Activated effector memory CD4-positive, alpha-beta T cell treated with Interleukin-2 at 50 U/mL for 16 hours (primary cell): ENCODE results near the gene EIF6.
A peak's percentile ranks its signal among the peaks of the same experiment; 100 is the strongest.
"Not testable (repeated sequence)": the region's sequence is repeated elsewhere in the genome, so short reads cannot be mapped to it uniquely, and the experiment has no call there.

Experiments used
- DNase-seq: peaks from one replicate; pipeline ENCODE4 v3.0.0-alpha.2; 2020

EIF6 gene

GRCh38 chr20:35254448-35254999 lies 30.0 kb downstream of the EIF6 start:
- DNase-seq, result no peak

GRCh38 chr20:35253010-35253409 lies 31.6 kb downstream of the EIF6 start:
- DNase-seq, result no peak

- DNase-seq, result not testable (repeated sequence)
Measured at GRCh38 chr20:35252598-35252997, 32.0 kb downstream of the EIF6 start.

GRCh38 chr20:35252037-35252461 lies 32.5 kb downstream of the EIF6 start:
- peak; percentile 36 for DNase-seq

GRCh38 chr20:35251613-35251940 lies 33.0 kb downstream of the EIF6 start:
- DNase-seq, result no peak

- DNase-seq, result no peak
Measured at GRCh38 chr20:35248641-35249475, 35.7 kb downstream of the EIF6 start.

GRCh38 chr20:35246723-35247122 lies 37.8 kb downstream of the EIF6 start:
- no peak for DNase-seq

- DNase-seq, result no peak
Measured at GRCh38 chr20:35243986-35244385, 40.6 kb downstream of the EIF6 start.

GRCh38 chr20:35243317-35243716 lies 41.3 kb downstream of the EIF6 start:
- DNase-seq, result no peak

- no peak for DNase-seq
Measured at GRCh38 chr20:35240811-35241293, 43.7 kb downstream of the EIF6 start.

- no peak for DNase-seq
Measured at GRCh38 chr20:35240083-35240810, 44.3 kb downstream of the EIF6 start.

GRCh38 chr20:35238735-35239134 lies 45.8 kb downstream of the EIF6 start:
- no peak for DNase-seq

- no peak for DNase-seq
Measured at GRCh38 chr20:35238170-35238569, 46.4 kb downstream of the EIF6 start.

- no peak for DNase-seq
Measured at GRCh38 chr20:35237486-35237885, 47.1 kb downstream of the EIF6 start.

GRCh38 chr20:35235881-35236280 lies 48.7 kb downstream of the EIF6 start:
- no peak for DNase-seq

- DNase-seq, result no peak
Measured at GRCh38 chr20:35232575-35232974, 52.0 kb downstream of the EIF6 start.
